C4-2B (cell line): ENCODE data around the gene KREMEN1.

ENCODE experiments used
- CTCF ChIP-seq: fragments of 450-650 bp; conservative IDR thresholded peaks from 2 replicates; pipeline ENCODE4 v1.5.1; 2017; ENCODE audit warnings: mild to moderate bottlenecking
- ZFX ChIP-seq: fragments of 450-650 bp; IDR thresholded peaks from 2 replicates; pipeline ENCODE4 v1.6.1; 2017

- TF ChIP-seq CTCF (no peak), ZFX (no peak)
These were observed 20.9 kb downstream of the KREMEN1 start for GRCh38 chr22:29093501-29094300.
